ENCODE results near the gene SFSWAP.

- TF ChIP-seq CTCF (IDR thresholded peaks at IDR 0.05) (no peak), POLR2A (IDR thresholded peaks at IDR 0.05) (no peak)
These were observed 137.9 kb downstream of the SFSWAP start for GRCh38 chr12:131848753-131849152.
